Stimulated activated CD8-positive, alpha-beta memory T cell treated with anti-CD3 and anti-CD28 coated beads, Interleukin-12 subunit alpha, Interleukin-12 subunit beta, amount 100 ng/mL, for 24 hours (primary cell): Measurements from ENCODE around the gene PTGIS.

Experiments used
- DNase-seq: peaks from one replicate; pipeline ENCODE4 v3.0.0-alpha.2; 2020; ENCODE audit errors: extremely low read depth

Gene PTGIS

GRCh38 chr20:49529470-49529869, 38.5 kb downstream of the PTGIS start:
- DNase-seq: no peak

GRCh38 chr20:49526568-49526967, 41.4 kb downstream of the PTGIS start:
- no peak for DNase-seq

GRCh38 chr20:49526056-49526455, 41.9 kb downstream of the PTGIS start:
- no peak for DNase-seq

- no peak for DNase-seq
These were observed 44.1 kb downstream of the PTGIS start for GRCh38 chr20:49523767-49524360.

- DNase-seq: no peak
These were observed 46.6 kb downstream of the PTGIS start for GRCh38 chr20:49521356-49521755.

- no peak for DNase-seq
These were observed 48.1 kb downstream of the PTGIS start for GRCh38 chr20:49519777-49520359.

- no peak for DNase-seq
These were observed 48.7 kb downstream of the PTGIS start for GRCh38 chr20:49519212-49519712.

- no peak for DNase-seq
These were observed 49.4 kb downstream of the PTGIS start for GRCh38 chr20:49518576-49518975.

GRCh38 chr20:49517805-49518100, 50.2 kb downstream of the PTGIS start:
- no peak for DNase-seq

GRCh38 chr20:49516916-49517804, 50.8 kb downstream of the PTGIS start:
- DNase-seq: no peak

GRCh38 chr20:49515586-49515985, 52.4 kb downstream of the PTGIS start:
- no peak for DNase-seq

- no peak for DNase-seq
These were observed 54.4 kb downstream of the PTGIS start for GRCh38 chr20:49513517-49513916.

GRCh38 chr20:49513009-49513408, 54.9 kb downstream of the PTGIS start:
- DNase-seq: no peak

- DNase-seq: no peak
These were observed 56.0 kb downstream of the PTGIS start for GRCh38 chr20:49511788-49512525.

GRCh38 chr20:49510562-49511122, 57.3 kb downstream of the PTGIS start:
- no peak for DNase-seq

- no peak for DNase-seq
These were observed 59.3 kb downstream of the PTGIS start for GRCh38 chr20:49508435-49509199.

GRCh38 chr20:49507741-49508434, 60.0 kb downstream of the PTGIS start:
- DNase-seq: no peak

GRCh38 chr20:49505518-49505917, 62.4 kb downstream of the PTGIS start:
- no peak for DNase-seq

- no peak for DNase-seq
These were observed 64.8 kb downstream of the PTGIS start for GRCh38 chr20:49503176-49503575.

GRCh38 chr20:49501917-49502316, 66.0 kb downstream of the PTGIS start:
- no peak for DNase-seq

GRCh38 chr20:49497398-49497669, 70.6 kb downstream of the PTGIS start:
- no peak for DNase-seq
